ENCODE results near the gene KCNK2. TPM values are rescaled to one million over a fixed set of nuclear protein-coding genes. Genes with fewer than 3 reads are reported as not detected.

The KCNK2 gene
- total RNA-seq, 1 experiment from 2014 or later, result 0.15 TPM

DNA sequence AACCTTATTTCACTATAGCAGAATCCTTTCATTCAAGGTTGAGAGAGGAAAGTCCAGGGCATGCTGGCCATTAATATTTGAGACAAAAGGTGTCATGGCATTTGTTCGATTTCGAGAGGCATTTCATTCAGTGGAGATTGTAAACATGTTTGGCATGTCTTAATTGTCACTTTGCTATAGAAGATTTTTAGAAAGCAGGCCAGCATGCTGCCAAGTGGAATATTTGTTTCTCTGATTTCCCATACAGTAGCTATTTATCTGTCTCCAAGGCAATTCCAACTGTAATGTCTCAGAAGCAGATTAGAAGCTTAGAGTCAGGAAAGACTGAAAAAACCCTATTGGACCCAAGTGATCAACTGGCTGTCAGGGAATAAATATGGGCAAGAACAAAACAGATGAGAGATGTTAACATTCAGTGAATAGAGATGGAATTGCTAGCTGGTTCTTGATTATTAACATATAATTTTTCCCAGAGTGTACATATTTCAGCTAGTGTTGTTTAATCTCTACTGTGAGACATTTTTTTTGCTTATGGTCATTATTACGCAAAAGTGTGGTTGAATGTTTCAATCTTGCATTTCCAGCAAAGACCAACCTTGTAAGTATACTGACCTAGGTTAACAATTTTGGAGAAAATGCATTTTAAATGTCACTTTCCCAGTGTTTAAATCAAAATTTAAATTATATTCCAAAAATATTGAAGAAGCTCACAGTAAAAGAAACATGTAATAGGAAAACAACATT, 174.6 kb downstream of the KCNK2 start:
- Mint-ChIP-seq H3K27me3 (ENCODE audit: low read depth) (peaks cover 6% of the 10 kb centered on the region), H3K36me3 (peaks cover 13% of the 10 kb centered on the region), H3K4me3 (no peak overlapping the region), H3K27ac (no peak overlapping the region), H3K9me3 (peaks cover 16% of the 10 kb centered on the region), H3K4me1 (peaks cover 31% of the 10 kb centered on the region)
- DNase-seq (ENCODE audit: low spot score), result no peak
- no peak for ATAC-seq
- POLR2A ChIA-PET, result no interaction called here
- TF ChIP-seq PREB (CRISPR knock-in tag; IDR thresholded peaks at IDR 0.05; ENCODE audit: borderline replicate concordance) (no peak), MXD4 (CRISPR knock-in tag; IDR thresholded peaks at IDR 0.05; ENCODE audit: borderline replicate concordance) (no peak), JAZF1 (CRISPR knock-in tag; IDR thresholded peaks at IDR 0.05) (no peak), ZNF263 (CRISPR knock-in tag; IDR thresholded peaks at IDR 0.05; ENCODE audit: low read depth) (no peak), SOX15 (CRISPR knock-in tag; IDR thresholded peaks at IDR 0.05) (no peak)
- TF ChIP-seq, protein P1, sequence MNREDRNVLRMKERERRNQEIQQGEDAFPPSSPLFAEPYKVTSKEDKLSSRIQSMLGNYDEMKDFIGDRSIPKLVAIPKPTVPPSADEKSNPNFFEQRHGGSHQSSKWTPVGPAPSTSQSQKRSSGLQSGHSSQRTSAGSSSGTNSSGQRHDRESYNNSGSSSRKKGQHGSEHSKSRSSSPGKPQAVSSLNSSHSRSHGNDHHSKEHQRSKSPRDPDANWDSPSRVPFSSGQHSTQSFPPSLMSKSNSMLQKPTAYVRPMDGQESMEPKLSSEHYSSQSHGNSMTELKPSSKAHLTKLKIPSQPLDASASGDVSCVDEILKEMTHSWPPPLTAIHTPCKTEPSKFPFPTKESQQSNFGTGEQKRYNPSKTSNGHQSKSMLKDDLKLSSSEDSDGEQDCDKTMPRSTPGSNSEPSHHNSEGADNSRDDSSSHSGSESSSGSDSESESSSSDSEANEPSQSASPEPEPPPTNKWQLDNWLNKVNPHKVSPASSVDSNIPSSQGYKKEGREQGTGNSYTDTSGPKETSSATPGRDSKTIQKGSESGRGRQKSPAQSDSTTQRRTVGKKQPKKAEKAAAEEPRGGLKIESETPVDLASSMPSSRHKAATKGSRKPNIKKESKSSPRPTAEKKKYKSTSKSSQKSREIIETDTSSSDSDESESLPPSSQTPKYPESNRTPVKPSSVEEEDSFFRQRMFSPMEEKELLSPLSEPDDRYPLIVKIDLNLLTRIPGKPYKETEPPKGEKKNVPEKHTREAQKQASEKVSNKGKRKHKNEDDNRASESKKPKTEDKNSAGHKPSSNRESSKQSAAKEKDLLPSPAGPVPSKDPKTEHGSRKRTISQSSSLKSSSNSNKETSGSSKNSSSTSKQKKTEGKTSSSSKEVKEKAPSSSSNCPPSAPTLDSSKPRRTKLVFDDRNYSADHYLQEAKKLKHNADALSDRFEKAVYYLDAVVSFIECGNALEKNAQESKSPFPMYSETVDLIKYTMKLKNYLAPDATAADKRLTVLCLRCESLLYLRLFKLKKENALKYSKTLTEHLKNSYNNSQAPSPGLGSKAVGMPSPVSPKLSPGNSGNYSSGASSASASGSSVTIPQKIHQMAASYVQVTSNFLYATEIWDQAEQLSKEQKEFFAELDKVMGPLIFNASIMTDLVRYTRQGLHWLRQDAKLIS (CRISPR knock-in tag; IDR thresholded peaks at IDR 0.05; ENCODE audit: borderline replicate concordance), result no peak
- TF ChIP-seq, protein P2, sequence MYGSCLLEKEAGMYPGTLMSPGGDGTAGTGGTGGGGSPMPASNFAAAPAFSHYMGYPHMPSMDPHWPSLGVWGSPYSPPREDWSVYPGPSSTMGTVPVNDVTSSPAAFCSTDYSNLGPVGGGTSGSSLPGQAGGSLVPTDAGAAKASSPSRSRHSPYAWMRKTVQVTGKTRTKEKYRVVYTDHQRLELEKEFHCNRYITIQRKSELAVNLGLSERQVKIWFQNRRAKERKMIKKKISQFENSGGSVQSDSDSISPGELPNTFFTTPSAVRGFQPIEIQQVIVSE (CRISPR knock-in tag; IDR thresholded peaks at IDR 0.05; ENCODE audit: borderline replicate concordance), result no peak
- CTCF ChIA-PET, result interaction anchor here (1.6 kb wide), 1 partner anchor 13 kb away, joined by 8 read pairs; no protein-coding TSS in a partner anchor

DNA sequence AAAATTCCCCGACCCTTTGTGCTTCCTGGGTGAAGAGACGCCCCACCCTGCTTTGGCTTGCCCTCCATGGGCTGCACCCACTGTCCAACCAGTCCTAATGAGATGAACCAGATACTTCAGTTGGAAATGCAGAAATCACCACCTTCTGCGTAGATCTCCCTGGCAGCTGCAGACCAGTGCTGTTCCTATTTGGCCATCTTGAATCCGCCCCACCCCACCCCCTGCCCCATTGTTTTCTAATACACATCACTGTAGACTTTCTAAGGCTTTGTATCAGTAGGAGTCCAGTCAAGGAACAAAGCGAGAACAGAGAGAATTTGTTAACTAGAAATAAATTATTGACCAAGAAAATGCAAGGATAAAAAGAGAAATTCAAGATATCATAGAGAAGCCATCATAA, 178.2 kb downstream of the KCNK2 start:
- Mint-ChIP-seq H3K27ac (no peak overlapping the region), H3K27me3 (ENCODE audit: low read depth) (peaks cover 6% of the 10 kb centered on the region), H3K4me3 (no peak overlapping the region)
- TF ChIP-seq CREB1 (CRISPR knock-in tag; IDR thresholded peaks at IDR 0.05), result no peak
- TF ChIP-seq ELF4 (CRISPR knock-in tag; IDR thresholded peaks at IDR 0.05; ENCODE audit: low read depth), result no peak
- TF ChIP-seq, protein P1 (CRISPR knock-in tag; IDR thresholded peaks at IDR 0.05; ENCODE audit: borderline replicate concordance), result no peak
- TF ChIP-seq KAT7 (CRISPR knock-in tag; IDR thresholded peaks at IDR 0.05; ENCODE audit: borderline replicate concordance), result no peak
- TF ChIP-seq NR3C1 (CRISPR knock-in tag; conservative IDR thresholded peaks at IDR 0.05; ENCODE audit: low read depth), result no peak
- TF ChIP-seq ATF6 (CRISPR knock-in tag; IDR thresholded peaks at IDR 0.05), result no peak
- no peak for TF ChIP-seq EMX1 (CRISPR knock-in tag; IDR thresholded peaks at IDR 0.05)
- TF ChIP-seq NR1H2 (CRISPR knock-in tag; IDR thresholded peaks at IDR 0.05), result no peak
- no peak for TF ChIP-seq HMGA2 (CRISPR knock-in tag; IDR thresholded peaks at IDR 0.05)
- no peak for TF ChIP-seq ZBTB21 (CRISPR knock-in tag; IDR thresholded peaks at IDR 0.05; ENCODE audit: borderline replicate concordance)
- no peak for TF ChIP-seq GABPB1 (CRISPR knock-in tag; IDR thresholded peaks at IDR 0.05)
- no peak for TF ChIP-seq FOXP4 (CRISPR knock-in tag; IDR thresholded peaks at IDR 0.05)

More for the DNA sequence above, 178.2 kb downstream of the KCNK2 start:
- ChIA-PET POLR2A (no interaction called here), CTCF (interaction anchor here (1.1 kb wide), 1 partner anchor 9 kb away, joined by 3 read pairs; no protein-coding TSS in a partner anchor)
- peaks cover 19% of the 10 kb centered on the region for H3K36me3 Mint-ChIP-seq
- ATAC-seq (peak; percentile 55), DNase-seq (ENCODE audit: low spot score) (no peak)
- H3K9me3 Mint-ChIP-seq, result peaks cover 29% of the 10 kb centered on the region
- peaks cover 40% of the 10 kb centered on the region for H3K4me1 Mint-ChIP-seq
